GM20000 (cell line): ENCODE data around the gene HKDC1.

Experiments used
- DNase-seq: peaks from one replicate; pipeline ENCODE4 v3.0.0; 2012; ENCODE audit warnings: low spot score
- TF ChIP-seq, protein P1 (sequence below): IDR thresholded peaks from 2 replicates; pipeline ENCODE4 v1.5.1; 2012; ENCODE audit warnings: mild to moderate bottlenecking, control low read depth; ENCODE audit errors: extremely low read depth, missing control alignments

HKDC1 gene

DNA sequence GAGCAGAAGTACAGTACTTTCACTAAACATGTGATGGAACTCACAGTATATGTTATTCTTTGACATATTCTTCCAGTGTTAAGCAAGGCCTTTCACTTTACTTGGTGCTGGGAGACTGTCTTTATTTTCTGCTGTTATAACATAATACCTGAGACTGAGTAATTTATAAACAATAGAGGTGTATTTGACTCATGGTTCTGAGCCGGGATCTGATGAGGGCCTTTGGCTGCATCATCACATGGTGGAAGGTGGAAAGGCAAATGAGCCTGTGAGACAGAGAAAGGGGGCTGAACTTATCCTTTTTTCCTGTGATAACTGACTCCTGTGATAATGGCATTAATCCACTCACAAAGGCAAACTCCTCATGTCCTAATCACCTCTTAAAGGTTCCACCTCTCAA lies 38.7 kb upstream of the HKDC1 start:
- no peak for DNase-seq

DNA sequence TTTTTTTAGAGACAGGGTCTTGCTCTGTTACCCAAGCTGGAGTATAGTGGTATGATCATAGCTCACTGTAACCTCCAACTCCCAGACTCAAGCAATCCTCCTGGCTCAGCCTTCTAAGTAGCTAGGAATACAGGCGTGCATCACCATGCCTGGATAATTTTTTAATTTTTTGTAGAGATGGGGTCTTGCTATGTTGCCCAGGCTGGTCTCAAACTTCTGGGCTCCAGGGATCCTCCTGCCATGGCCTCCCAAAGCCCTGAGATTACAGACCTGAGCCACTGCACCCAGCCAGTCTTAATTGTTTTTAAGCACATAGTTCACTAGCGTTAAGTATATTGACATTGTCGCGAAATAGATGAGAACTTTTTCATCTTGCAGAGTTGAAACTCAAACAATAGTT lies 38.1 kb upstream of the HKDC1 start:
- TF ChIP-seq, protein P1, sequence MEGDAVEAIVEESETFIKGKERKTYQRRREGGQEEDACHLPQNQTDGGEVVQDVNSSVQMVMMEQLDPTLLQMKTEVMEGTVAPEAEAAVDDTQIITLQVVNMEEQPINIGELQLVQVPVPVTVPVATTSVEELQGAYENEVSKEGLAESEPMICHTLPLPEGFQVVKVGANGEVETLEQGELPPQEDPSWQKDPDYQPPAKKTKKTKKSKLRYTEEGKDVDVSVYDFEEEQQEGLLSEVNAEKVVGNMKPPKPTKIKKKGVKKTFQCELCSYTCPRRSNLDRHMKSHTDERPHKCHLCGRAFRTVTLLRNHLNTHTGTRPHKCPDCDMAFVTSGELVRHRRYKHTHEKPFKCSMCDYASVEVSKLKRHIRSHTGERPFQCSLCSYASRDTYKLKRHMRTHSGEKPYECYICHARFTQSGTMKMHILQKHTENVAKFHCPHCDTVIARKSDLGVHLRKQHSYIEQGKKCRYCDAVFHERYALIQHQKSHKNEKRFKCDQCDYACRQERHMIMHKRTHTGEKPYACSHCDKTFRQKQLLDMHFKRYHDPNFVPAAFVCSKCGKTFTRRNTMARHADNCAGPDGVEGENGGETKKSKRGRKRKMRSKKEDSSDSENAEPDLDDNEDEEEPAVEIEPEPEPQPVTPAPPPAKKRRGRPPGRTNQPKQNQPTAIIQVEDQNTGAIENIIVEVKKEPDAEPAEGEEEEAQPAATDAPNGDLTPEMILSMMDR: no peak
- no peak for DNase-seq

More for the DNA sequence above, 38.7 kb upstream of the HKDC1 start:
- TF ChIP-seq, protein P1: no peak

DNA sequence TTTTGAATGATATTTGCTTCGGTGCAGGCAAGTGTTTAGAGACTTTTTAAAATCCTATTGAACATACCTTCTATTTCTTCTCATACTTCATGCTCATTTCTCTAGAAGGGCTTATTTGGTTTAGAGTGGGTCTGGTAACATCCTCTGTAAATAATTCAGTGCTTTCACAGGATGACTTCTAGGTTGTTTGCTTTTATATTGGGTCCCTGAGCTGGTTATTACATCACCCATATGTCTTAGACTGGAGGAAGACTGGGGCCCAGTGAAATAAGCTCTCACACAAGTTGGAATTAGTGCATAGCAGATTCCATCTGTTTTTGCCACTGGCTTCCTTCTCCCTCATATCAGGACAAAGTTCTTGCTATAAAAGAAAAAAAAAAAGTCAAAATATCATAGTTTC lies 33.6 kb upstream of the HKDC1 start:
- TF ChIP-seq, protein P1: no peak
- no peak for DNase-seq

DNA sequence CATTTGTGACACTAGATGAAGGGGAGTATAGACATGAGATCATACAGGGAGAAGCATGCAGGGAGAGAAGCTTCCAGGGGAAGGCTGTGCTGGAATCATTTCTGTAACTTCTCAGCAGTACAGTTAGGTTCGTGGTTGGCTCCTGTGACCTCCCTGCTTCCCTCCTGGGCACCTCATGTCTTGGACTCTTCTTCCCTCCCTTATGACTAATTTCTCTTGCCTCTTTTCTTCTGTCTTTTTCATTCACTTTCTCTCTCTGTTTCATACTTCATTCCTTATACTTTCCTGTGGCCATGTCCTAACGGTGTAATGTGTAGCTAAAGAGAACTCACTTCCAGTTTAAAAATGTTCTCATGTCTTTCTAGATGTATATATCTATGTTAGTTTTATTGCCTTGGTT lies 19.1 kb upstream of the HKDC1 start:
- DNase-seq: no peak
- TF ChIP-seq, protein P1: no peak

DNA sequence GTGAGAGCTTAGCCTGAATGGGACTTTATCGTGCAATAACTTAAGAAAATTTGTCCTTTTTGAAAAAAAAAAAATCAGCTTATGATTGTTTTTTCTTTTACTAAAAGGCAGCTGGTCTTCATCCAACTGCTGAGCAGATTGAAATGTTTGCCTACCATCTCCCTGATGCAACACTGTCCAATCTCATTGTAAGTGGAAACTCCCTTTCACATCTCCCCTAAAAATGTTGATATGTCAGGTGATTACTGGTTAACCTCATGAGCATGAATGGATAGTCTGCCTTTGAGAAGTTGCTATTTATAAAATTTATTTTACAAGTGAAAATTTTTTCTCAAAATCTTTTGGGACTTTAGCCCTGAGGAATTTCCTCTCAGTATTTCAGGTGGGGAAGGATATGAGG lies 17.8 kb upstream of the HKDC1 start:
- no peak for DNase-seq
- TF ChIP-seq, protein P1: no peak

DNA sequence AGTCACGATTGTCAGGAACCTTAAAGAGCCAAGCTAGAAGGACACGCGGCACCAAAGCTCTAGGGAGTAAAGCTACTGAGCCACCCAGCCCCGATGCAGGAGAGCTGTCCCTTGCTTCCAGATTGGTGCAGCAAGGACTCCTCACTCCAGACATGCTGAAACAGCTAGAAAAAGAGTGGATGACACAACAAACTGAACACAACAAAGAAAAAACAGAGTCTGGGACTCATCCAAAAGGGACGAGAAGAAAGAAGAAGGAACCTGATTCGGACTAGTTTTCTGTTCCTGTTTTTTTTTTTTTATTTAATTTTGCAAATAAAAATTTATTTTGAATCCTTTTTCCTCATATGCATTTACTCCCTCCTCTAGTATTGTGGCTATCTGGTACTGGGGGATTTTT lies 11.4 kb upstream of the HKDC1 start:
- DNase-seq: no peak
- TF ChIP-seq, protein P1: no peak

DNA sequence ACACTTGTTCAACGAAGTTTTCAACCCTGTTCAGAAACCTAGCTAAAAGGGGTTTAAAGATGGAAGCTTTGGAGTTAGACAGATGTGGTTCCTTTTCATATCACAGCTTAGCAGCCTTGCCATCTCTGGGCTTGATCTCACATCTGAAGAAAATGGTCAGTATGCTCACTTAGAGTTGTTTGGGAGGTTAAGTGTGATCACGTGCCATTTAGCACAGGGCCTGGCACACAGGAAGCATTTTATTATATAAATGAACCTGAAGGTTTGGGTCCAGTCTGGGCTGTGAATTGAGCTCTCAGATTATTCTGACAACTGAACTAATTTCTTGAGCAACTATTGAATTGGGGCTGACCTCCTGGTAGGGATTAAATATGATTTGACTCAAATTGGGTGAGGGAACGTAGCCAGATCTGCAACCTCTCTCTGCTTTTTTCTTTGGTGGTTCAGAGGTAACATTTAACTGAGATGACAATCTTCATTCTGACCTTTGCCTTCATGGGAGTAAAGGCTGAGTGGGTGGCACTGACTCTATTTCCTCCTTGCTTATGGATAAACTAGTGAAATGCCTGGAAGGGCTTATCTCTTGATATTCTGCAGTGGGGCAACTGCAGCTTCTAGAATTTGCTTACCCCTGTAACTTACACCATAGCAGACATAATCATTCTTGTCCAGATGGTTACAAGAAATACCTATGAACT lies 10.2 kb upstream of the HKDC1 start:
- TF ChIP-seq, protein P1: no peak
- DNase-seq: no peak
